Erythroblast (primary cell): Measurements from ENCODE around the gene GNS.

ENCODE experiments used
- GATA1 ChIP-seq: IDR thresholded peaks from 2 replicates; pipeline ENCODE4 v1.6.1; 2011; ENCODE audit warnings: low read depth, mild to moderate bottlenecking, control low read depth, low read length, moderate library complexity
- POLR2A ChIP-seq: IDR thresholded peaks from 2 replicates; pipeline ENCODE4 v1.6.1; 2011; ENCODE audit warnings: mild to moderate bottlenecking, low read length

DNA sequence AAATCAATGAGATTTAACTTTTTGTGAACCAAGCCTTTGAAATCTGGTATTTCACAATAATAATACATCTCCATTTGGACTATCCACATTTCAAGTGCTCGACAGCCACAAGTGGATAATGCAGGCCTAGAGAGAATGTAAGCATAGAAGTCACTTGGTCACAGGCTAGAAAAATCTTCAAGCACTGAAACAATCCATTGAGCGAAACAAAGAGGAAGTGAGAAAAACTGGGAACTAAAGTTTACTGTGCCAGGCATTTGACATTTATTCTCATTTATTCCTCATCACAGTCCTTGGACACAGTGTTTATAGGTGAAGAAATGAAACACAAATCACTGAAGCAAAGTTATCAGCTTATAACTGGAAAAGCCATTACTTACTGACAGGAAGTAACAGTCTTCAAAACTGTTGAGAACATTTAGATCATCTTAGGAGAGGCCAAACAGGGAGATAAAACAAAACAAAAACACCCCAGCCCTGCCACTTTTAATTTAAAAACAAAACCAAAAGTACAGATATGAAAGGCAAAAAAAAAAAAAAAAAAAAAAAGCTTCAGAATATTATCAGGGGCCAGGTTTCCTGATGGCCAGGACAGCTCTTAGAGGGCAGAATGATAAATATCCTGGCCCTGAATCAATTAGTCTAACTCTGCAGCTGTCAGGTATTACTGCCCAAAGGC lies 29.2 kb downstream of the GNS start:
- TF ChIP-seq POLR2A (no peak), GATA1 (no peak)
